ENCODE data around the gene PLXNA3.

GRCh38 chrX:154469114-154469513, 11.0 kb downstream of the PLXNA3 start:
- TF ChIP-seq CTCF (IDR thresholded peaks at IDR 0.05) (no peak), POLR2A (IDR thresholded peaks at IDR 0.05) (no peak)

Measured in Peyer's patch (tissue), 4 donors.